Testis (tissue), 2 donors: ENCODE data around the gene TMEM151B.

Experiments used
- CTCF ChIP-seq, 3 experiments: fragments of 450-650 bp in 2 of 3; fragments of 200-600 bp in 1 of 3; sonication (generic) in 1 of 3; IDR thresholded peaks; one replicate each; pipeline ENCODE4 v1.5.1; 2016 to 2019; ENCODE audit warnings: antibody characterized with exemption in 3 of 3, mild to moderate bottlenecking in 2 of 3, moderate library complexity in 1 of 3
- POLR2A ChIP-seq: fragments of 450-650 bp; IDR thresholded peaks from one replicate; pipeline ENCODE4 v1.6.1; 2017; ENCODE audit warnings: antibody characterized with exemption, mild to moderate bottlenecking, moderate library complexity

- no peak for TF ChIP-seq CTCF (IDR thresholded peaks at IDR 0.05)
- TF ChIP-seq POLR2A, result no peak
Observed at GRCh38 chr6:44220913-44221290, 49.3 kb upstream of the TMEM151B start.
